NCI-H526 (cell line): Measurements from ENCODE around the gene KIRREL3.

Experiments
- DNase-seq, 2 experiments: peaks; one replicate each; lab custom pipeline; 2025; lab: John Stamatoyannopoulos, UW

Gene KIRREL3

DNA sequence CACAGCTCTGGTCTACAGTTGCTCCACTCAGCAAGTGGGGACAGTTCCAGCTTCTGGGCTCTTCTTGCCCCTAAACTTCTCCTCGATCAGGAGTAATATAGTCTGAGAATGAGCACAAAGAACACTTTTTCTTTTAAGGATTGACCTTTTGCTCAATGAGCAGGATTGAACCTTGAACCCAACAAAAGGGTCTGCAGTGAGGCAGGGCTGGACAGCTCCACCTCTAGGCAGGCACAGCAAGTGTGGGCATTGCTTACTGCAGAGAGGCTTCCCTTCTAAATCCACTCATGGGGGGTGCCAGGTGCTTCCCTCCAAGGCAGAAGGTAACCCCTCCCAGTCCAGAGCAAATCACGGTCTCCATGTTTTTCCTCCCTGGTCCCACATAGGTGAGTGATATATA is 365.6 kb downstream of the KIRREL3 start:
- DNase-seq, result no peak

DNA sequence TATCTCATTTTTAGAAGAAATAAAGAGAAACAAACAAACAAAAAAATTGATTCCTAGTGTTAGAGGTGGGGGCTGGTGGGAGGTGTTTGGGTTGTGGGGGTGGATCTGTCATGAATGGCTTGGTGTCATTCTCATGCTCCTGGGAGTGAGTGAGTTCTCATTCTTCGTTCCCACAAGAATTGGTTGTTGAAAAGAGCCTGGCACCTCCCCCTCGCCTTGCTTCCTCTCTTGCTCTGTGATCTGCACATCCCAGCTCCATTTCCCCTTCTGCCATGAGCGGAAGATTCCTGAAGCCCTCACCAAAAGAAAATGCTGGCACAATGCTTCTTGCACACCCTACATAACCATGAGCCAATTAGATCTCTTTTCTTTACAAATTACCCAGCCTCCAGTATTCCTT is 367.2 kb downstream of the KIRREL3 start:
- no peak for DNase-seq

DNA sequence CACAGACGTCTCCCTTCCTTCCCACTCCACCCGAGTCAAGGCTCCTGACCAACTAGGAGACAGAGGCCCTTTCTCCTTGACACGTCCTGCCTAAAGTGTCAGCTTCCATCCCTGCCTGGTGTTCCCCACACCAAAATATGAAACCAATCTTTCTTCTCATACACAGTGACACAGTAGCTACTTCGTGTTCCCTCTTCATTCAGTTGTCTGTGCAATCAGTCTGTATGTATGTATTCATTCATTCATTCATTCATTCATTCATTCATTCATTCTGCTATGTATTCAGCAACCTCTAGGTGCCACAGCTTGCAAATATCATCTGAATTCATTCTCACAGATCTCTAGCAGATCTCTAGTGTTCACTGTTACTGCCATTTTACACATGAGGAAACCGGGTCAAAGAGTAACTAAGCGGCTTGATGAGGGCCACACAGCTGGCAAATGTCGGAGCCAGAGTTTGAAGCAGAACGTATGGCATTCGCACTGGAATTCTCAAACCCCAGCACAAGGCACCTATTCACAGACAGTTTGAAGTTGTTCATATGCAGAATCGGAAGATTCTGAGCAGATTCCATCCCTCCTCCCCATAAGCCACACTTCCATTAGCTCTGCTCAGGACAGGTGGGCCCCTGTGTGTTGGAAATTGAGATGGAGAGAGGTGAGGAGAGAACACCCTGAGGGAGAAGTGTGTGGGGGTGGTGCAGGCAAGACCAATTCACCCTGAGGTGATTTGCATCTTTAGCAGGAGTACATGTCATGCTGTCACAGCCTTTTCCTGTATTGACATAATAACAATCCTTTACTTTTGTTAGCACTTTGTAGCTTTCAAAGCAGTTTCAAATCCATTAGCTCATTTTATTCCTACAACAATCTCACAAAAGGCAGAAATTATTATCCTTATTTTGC is 369.4 kb downstream of the KIRREL3 start:
- DNase-seq, result peak; percentile 48 to 72

DNA sequence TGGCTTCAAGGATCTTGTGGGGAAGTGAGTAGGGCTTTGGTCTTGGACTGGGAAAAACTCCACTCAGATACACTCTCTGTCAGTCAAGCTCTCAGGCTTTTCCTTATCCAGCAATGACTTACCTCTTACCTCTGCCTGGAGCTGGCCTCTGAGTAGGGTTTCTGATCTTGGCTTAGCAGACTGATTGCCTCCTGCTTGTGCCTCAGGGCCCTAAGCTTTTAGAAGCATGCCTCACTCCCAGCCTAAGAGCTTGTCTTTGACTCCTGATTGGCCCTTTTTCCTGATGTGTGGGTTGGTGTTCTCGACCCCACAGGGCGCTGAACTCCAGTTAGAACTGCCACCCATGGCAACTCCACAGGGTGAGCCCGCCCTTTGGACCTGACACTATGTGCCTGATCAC is 370.1 kb downstream of the KIRREL3 start:
- no peak for DNase-seq

DNA sequence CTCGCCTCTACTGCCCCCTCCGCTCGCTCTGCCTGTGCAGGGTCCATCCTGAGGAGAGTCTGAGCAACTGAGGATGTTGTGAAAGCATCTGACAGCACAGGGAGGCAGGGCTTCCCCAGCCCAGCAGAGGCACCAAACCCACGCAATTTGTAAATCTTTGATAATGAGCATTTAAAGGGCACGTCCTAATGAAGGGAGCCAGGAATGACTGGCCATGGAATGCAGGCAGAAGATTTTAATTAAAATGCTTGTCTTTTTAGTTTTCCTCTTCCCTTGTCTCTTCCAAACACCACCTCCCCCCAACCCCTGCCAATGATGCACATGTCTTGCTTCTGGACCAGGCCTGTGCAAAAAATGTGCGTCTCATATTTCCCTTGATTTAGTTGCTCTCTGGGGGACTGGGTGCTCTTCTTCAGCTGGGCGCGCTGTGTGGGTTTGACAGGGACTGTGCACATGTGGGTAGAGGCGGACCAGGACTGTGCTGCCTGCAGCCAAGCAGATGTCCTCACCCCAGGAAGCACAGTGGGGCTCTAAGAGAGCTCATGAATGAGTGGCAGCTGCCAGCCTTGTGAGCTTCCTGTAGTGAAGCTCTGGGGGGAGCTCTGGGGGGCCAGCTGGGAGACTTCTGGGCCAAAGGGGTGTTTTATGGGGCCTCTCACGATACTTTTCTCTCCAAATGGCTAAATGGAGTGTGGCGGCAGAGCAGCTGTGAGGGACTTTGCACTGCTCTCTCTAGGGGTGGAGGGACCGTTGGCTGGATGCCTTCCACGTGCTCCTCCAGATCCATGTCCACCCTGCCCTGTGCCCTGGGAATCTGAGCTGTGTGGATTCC is 371.6 kb downstream of the KIRREL3 start:
- peak; percentile 52 to 85 for DNase-seq

DNA sequence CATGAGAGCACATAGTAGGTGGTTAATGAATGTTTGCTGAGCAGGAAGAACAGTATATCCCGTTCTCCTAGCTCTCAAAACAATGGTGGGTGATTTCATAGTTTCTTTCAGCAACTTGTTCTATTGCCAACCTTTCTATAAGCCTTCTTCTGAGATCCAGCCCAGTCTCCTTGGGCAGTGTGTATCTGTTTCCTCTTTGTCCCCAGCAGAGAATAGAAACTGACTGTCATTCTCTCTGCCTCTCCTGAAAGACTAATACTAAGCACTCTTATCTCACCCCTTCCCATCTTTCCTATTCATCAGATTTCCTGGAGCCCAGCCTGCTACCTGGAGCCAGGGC is 372.1 kb downstream of the KIRREL3 start:
- no peak for DNase-seq

DNA sequence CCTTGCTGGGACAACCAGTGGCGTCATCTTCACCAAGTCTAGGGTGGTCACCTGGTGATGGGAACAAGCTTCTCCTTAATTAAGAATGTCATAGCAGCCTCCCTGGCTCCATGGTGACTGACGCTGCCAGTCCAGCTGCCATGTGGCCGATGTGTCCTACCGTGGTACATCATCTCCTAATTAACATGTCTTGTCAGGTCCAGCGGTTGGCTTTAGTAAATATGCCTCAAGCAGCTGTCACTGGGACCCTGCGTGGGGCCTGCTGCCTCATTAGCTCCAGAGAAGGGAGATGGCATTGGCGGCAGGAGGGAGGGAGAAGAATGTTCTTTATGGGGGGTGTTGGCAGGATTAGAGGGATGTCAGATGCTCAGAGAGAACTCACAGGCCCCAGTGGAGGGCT is 373.1 kb downstream of the KIRREL3 start:
- no peak for DNase-seq

DNA sequence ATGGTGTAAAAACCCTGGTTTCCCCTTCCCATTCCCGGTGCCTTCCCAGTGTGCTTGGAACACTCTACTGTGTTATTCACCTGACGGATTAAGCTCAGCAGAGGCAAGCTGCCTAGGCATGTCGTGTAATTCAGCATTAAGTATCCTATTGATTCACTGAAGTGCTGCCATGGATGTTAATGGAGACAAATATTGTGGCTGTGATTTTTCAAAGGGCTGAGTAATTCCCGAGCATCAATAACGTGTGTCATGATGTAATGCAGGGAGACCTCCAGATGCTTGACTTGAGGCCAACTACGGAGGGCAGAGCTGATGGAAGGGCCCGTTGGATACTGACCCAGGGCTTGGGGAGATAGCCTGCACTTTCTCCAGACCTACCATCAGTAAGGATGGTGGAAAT is 376.1 kb downstream of the KIRREL3 start:
- DNase-seq, result no peak

DNA sequence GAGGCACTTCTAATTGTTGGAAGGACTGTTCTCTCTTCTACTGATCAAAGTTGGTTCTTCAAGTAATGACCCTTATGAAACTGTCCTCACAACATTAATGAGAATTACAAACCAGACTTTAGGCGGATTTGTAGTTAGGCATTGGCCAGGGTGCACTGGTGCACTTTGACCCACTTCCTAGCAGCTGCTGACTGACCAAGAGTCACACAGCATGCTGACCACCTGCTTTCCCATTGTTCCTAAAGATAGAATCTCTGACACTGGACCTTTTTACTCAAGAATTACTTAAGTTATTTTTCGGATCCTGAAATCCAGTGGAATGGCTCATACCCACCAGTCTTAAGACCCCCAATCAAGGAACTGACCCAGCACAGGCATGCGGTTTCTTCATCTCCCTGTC is 381.1 kb downstream of the KIRREL3 start:
- no peak for DNase-seq

DNA sequence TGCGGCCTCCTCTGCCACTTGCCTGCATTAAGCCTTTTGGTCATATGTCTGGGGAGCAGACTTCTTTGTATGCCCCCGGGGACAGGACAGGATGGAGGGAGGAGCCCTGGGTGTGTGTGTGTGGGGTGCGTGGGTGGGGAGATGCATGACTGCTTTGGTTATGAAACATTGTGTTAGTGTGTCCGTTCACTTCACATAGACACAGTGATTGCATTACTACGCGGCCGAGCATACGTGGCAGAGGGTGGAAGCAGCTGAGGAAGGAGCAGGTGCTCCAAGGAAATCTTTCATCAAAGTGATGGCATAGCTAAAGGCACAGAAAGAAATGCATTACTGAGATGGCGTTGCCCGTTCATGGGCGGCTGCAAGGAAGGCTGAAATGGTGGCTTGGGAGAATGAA is 384.7 kb downstream of the KIRREL3 start:
- DNase-seq, result no peak

DNA sequence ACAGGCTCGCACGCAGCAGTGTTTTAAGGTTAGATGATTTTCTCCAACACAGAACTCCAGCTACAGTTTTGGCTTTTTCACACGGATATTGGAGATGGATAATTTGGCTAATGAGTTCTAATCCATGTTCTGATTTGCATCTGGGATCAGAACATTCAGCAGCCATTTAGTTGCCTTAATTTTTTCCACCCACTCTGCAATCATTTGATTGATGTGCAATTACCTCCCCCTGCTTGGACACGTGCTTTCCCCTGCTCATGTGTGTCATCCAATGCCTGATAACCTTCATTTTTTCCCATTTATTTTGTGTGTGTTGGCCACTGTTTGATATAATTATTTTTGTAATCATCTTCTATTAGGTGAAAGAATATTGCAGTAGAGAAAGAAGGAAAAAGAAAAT is 387.3 kb downstream of the KIRREL3 start:
- no peak for DNase-seq

DNA sequence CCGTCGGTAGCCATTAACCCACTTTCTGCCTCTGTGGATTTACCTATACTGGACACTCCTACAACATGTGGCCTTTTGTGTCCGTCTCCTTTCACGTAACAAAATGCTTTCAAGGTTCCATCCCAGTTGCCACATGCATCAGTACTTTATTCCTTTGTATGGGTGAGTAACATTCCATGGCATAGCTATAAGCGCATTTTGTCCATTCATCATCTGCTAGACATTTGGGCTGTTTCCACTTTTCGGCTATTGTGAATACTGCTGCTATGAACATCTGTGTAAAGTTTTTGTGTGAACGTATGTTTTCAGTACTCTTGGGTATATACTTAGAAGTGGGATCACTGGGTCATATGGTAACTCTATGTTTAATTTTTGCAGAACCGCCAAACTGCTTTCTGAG is 387.9 kb downstream of the KIRREL3 start:
- no peak for DNase-seq

DNA sequence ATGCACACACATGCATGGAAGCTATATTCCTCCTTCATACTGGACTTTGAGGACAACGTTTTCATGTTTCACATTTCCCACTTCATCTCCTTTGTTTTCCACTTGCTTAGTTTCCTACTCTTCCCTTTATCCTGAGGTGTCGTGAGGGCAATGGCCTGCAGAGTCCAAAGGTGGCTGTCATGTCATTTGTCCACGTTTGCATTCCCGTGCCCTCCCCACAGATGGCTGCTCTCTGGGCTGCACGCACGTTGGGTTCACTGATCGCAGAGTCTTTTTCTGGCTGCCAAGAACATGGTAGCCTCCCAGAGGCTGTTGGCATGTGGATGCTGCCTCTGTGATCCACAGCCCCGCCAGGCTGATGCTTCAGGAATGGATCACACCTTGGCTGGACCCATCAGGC is 389.1 kb downstream of the KIRREL3 start:
- no peak for DNase-seq

DNA sequence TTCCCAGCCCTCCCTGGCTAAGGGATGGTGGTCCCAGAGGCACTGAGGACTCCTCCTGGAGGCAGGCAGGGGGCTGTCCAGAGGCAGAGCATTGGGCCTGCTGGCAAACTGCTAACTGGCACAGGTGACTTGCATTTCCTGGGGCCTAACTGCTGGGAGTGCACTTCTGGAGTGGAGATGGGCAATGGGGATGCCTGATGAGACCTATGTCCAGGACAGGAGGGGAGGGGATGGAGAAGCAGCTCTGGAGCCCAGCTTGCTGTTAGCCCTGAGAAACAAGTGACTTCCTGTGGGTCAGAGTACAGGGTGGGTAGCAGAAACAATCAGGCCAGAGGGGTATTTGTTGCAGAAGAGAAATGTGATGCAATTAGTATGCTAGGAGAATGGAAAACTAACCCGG is 391.9 kb downstream of the KIRREL3 start:
- peak in 1 of 2 experiments; percentile 31 for DNase-seq

DNA sequence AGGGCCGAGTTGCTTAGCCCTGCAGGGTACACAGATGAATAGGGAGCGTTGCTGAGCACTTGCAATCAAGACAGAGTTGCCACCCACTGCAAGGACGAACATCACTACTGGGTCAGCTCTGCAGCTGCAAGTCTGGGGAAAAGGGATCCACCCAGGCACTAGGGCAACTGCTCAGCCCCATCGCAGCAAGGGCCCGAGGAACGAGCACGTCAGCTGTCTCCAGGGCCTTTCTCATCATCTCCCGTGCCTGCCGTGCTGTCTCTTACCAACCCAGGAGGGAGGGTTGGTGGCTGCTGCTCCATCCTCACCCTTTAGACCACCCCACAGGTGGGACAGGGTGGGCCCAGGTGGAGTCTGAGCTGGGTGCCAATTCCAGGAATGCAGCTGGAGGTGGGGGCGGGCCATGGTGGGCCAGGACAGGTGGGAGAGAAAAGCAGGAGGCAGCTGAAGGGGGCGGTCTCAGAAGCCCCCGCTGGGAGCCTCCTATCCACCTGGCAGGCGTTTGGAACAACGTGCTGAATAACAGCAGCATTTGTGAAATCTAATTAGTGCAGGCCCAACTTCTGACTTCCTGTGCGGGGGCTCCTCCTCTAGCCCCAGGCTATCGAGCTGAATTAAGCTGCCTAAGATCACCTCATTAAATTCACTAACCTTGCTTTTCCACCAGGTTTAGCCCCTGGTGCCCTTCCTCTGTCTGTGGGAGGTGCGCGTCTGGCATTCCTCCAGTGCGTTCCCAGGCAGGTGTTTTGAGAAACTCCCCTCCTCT is 392.6 kb downstream of the KIRREL3 start:
- peak in 1 of 2 experiments; percentile 56 for DNase-seq

DNA sequence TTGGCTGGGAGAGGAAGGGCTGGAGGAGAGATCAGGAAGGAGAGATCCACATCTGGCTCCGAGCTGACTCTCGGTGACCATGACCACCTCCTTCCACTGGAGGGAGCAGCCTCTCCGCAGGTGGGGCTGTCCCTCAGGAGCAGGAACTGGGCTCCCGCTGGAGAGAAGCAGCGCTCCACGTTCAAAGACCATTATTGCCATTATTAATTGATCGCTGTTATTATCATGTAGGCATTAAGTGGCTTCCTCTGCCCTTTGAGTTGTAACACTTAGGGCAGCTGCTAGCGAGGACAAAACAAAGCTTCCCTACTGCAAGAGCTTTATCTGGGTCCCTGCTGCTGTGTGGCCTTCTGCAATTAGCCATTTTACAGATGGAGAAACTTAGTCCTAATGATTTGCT is 393.2 kb downstream of the KIRREL3 start:
- peak; percentile 30 to 93 for DNase-seq

DNA sequence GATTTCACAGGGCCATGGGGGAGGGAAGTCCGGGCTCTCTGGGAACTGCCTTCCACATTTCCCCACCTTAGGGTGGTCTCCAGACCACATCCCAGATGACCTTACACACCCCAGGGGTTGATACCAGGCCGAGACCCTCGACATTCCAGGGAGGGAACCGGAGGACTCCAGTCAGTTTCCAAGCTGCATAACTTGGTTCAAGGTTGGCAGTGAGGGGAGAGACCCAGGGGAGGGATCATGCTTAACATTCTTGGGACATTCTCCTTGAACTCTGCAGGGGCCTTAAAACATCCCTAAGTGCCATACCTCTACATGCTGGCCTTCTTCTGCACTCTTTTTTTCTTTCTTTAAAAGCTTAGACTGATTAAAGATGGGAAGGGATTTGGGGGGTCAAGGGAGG is 394.1 kb downstream of the KIRREL3 start:
- DNase-seq, result no peak

DNA sequence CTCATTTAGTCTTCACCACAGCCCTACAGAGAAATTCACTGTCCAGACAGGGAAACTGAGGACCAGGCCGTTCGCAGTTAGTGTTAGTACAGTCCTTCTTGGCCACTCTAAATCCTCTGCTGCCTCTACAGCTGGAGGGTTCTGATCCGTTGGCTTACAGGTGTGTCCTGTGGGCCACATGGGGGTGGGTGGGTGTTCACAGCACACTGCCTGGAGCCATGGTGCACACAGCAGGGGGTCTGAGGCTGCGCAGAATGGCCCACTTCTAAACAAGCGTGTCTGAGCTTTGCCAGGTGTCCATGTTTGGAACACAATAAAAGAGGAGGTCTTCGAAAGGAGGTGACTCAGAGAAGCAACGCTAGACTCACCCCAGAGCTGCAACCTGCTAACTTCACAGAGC is 396.1 kb downstream of the KIRREL3 start:
- DNase-seq, result no peak

DNA sequence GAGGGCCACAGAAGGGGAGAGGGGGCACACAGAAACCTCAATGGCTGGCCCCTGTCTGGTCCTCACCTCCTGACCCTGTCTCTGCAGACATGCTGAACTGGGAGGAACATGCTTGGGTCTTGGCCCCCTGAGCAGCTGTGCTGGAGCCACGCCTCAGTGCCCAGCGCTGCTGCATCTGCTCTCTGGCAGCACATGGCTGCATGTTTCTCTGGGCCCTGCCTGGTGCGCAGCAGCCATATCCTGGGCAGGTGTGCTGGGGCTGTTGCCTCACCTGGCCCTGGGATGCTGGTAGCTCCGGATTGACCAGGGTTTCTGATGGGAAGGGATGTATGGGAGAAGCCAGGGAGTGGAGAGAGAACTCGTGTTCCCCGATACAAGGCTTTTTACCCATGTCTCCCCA is 397.1 kb downstream of the KIRREL3 start:
- no peak for DNase-seq

DNA sequence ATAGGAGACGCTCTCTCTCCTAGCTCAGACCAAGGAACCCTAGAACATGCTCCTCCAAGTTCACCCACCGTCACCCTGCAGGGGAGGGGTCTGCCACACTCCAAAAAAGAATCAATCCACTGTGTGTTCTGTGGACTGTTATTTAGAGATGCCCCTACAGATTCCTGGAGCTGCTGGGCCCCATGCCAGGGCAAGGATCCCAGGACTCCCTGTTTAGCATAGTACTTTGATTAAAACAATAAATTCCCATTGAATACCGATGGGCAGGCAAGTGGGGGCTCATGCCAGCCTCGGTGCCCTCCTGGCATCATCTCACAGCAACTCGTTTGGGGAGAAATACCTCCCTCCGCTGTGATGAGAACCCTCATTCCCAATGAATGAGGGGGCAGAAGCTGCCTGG is 397.6 kb downstream of the KIRREL3 start:
- DNase-seq, result no peak

DNA sequence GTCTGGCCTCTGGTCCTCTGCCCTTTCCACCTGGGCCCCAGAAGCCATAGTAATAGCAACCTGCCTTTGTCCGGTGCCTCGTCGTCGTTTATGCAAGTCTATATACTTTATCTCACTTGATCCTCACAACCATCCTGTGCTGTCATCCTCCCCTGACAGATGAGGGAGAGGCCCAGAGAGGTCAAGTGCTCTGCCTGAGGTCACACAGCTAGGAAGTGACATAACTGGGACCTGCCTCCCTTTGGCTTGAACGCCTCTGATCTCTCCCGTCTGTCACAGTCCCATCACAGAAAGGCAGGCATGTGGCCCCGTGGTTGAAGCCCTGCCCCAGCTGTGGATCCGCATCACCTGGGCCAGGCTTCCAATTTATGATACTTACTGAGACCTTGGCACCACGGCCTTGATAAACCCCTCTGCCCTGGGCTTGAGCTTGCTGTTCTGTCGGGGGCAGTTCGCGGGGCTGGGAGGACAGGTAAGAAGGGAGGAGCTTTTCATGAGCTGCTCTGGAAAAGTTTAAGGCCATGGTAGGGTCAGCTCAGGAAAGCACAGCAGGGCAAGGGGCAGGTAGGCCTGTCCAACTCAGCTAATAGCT is 398.1 kb downstream of the KIRREL3 start:
- no peak for DNase-seq

DNA sequence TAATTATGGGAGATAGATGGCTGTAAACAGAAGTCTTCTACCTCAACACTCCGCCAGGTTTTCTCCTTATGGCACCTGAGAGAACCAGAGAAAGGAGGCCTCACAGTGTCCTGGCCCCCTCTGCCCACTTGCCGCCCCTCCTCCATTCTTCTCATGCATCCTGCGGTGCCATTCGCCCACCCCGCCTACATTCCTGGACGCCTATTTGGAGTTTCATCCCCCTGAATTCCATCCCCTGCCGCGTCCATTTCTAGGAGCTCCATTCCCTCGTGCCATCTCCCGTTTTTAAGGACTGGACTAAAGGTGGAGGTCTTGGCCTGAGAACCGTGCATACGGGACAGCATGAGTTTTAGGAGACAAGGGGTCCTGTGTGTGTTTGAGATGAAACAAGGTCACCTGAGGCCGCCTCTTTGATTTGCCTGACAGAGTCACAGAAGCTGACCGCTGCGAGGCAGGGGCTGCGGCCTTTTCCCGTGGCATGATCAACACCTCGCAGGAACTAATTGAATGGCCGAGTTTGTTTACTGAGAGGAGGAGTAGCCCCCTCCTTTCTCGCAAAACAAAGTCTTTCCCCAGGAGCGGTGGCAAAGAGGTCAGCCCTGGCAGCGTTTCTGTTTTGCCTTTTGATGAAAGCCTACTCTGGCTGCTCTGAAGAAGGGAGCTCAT is 398.9 kb downstream of the KIRREL3 start:
- no peak for DNase-seq
